B cell (primary cell): ENCODE results near the gene RNPC3. TPM values are rescaled to one million over a fixed set of nuclear protein-coding genes. Genes with fewer than 3 reads are reported as not detected.
A peak's percentile ranks its signal among the peaks of the same experiment; 100 is the strongest.

ENCODE experiments used
- ATAC-seq: fragments of 200-7000 bp; cut with Tn5 transposase; one replicate; pipeline ENCODE4 v1.10.0; 2021; ENCODE audit warnings: low read depth, mild to moderate bottlenecking, moderate number of reproducible peaks, moderate library complexity
- CTCF ChIA-PET: fragments of 350-600 bp; sonication (Branson Sonifier 250); formaldehyde crosslinking; loops from one replicate; lab custom pipeline; 2021; ENCODE audit warnings: antibody characterized with exemption, inconsistent platforms; lab: Charles Lee
- POLR2A ChIA-PET: fragments of 350-600 bp; sonication (Branson Sonifier 250); formaldehyde crosslinking; loops from one replicate; lab custom pipeline; 2021; ENCODE audit warnings: antibody characterized with exemption; lab: Charles Lee
- DNase-seq: peaks from one replicate; pipeline ENCODE4 v3.0.0; 2013
- H2AFZ ChIP-seq: 2 replicates; pipeline ENCODE4 v1.6.1; 2012; ENCODE audit warnings: mild to moderate bottlenecking, low read depth, low read length; ENCODE audit not compliant: insufficient read depth, poor library complexity, severe bottlenecking
- H3K27ac ChIP-seq, 2 donors: 1 replicate in 1 of 2; 2 replicates in 1 of 2; pipeline ENCODE4 v1.5.1; 2012 to 2013; ENCODE audit warnings: low read length in 2 of 2, mild to moderate bottlenecking in 2 of 2, moderate library complexity in 1 of 2
- H3K27me3 ChIP-seq, 4 experiments: fragments of 200-600 bp in 1 of 4; sonication (generic) in 1 of 4; replicated peaks in 1 of 4; 1 replicate in 2 of 4; 2 replicates in 2 of 4; pipeline versions ENCODE4 v1.6.1 to v1.7.0; 2013 to 2016; ENCODE audit warnings: low read length in 3 of 4, mild to moderate bottlenecking in 2 of 4, mixed read lengths in 1 of 4, moderate library complexity in 1 of 4; ENCODE audit not compliant: insufficient read depth in 4 of 4, control insufficient read depth in 3 of 4; ENCODE audit errors: control extremely low read depth in 1 of 4
- H3K36me3 ChIP-seq, 2 experiments: replicated peaks in 1 of 2; 1 replicate in 1 of 2; 2 replicates in 1 of 2; pipeline versions ENCODE4 v1.6.1 to v1.7.1; 2013; ENCODE audit warnings: low read length in 1 of 2; ENCODE audit not compliant: insufficient read depth in 2 of 2, control insufficient read depth in 1 of 2; ENCODE audit errors: control extremely low read depth in 1 of 2, extremely low read depth in 1 of 2
- H3K4me1 ChIP-seq, 2 donors: fragments of 200-600 bp in 1 of 2; sonication (generic) in 1 of 2; 1 replicate in 1 of 2; 2 replicates in 1 of 2; pipeline versions ENCODE4 v1.5.1 to v1.6.1; 2013 to 2017; ENCODE audit warnings: low read length in 2 of 2; ENCODE audit not compliant: control insufficient read depth in 2 of 2, insufficient read depth in 2 of 2
- H3K4me2 ChIP-seq: replicated peaks from 2 replicates; pipeline ENCODE3; 2012; ENCODE audit warnings: mild to moderate bottlenecking, low read depth, low read length; ENCODE audit not compliant: poor library complexity, severe bottlenecking
- H3K4me3 ChIP-seq, 5 experiments: fragments of 200-600 bp in 1 of 5; sonication (generic) in 1 of 5; 1 replicate in 3 of 5; 2 replicates in 2 of 5; pipeline versions ENCODE4 v1.5.1 to v1.7.0; 2011 to 2016; ENCODE audit warnings: low read length in 4 of 5, mild to moderate bottlenecking in 4 of 5, low read depth in 2 of 5, control low read depth in 1 of 5, moderate library complexity in 1 of 5; ENCODE audit not compliant: insufficient read depth in 1 of 5; ENCODE audit errors: control extremely low read depth in 1 of 5, extremely low read depth in 1 of 5
- H3K79me2 ChIP-seq: fragments of 200-600 bp; sonication (generic); one replicate; pipeline ENCODE4 v1.6.0; 2016; ENCODE audit warnings: low read length; ENCODE audit not compliant: control insufficient read depth, insufficient read depth
- H3K9ac ChIP-seq: fragments of 200-600 bp; sonication (generic); 2 replicates; pipeline ENCODE4 v1.6.1; 2017; ENCODE audit warnings: mild to moderate bottlenecking, low read length, moderate library complexity
- H3K9me3 ChIP-seq, 3 donors: one replicate each; pipeline versions ENCODE4 v1.6.1 to v1.7.1; 2013; ENCODE audit warnings: low read length in 2 of 3; ENCODE audit not compliant: control insufficient read depth in 2 of 3, insufficient read depth in 1 of 3; ENCODE audit errors: control extremely low read depth in 1 of 3
- H4K20me1 ChIP-seq: 2 replicates; pipeline ENCODE4 v1.6.0; 2012; ENCODE audit warnings: mild to moderate bottlenecking, low read length; ENCODE audit not compliant: insufficient read depth, control insufficient read depth, poor library complexity, severe bottlenecking
- H3K27ac Mint-ChIP-seq: one replicate; pipeline ENCODE4 v1.8.0; 2021; ENCODE audit warnings: mixed read lengths
- H3K27me3 Mint-ChIP-seq: one replicate; pipeline ENCODE4 v1.8.0; 2021; ENCODE audit warnings: mixed read lengths
- H3K4me1 Mint-ChIP-seq: one replicate; pipeline ENCODE4 v1.8.0; 2021; ENCODE audit warnings: mixed read lengths
- H3K4me3 Mint-ChIP-seq: one replicate; pipeline ENCODE4 v1.8.0; 2021; ENCODE audit warnings: mixed read lengths
- H3K9me3 Mint-ChIP-seq: one replicate; pipeline ENCODE4 v1.8.0; 2022; ENCODE audit warnings: mixed read lengths; ENCODE audit not compliant: insufficient read depth
- EZH2 ChIP-seq: IDR thresholded peaks from 2 replicates; pipeline ENCODE4 v1.6.1; 2012; ENCODE audit warnings: borderline replicate concordance, low read depth, mild to moderate bottlenecking, moderate library complexity, low read length; ENCODE audit not compliant: insufficient read depth, poor library complexity, severe bottlenecking
- WGBS: methylation state at CpG from one replicate; pipeline ENCODE4 v1.1.5; 2013; ENCODE audit warnings: missing lambda C conversion rate; ENCODE audit not compliant: insufficient coverage; 5-methylcytosine and 5-hydroxymethylcytosine counted together
- intact Hi-C: fragments of 100-400 bp; cut with micrococcal nuclease; formaldehyde crosslinking; loops from one replicate; pipeline ENCODE4 v1.10.0; 2022
- polyA plus RNA-seq: library from polyadenylated mRNA; depleted of rRNA; stranded (reverse); fragments of >200 nt; gene quantifications from 2 replicates; pipeline ENCODE4 v1.2.3, GENCODE V29; 2012
- total RNA-seq, 2 donors: library from RNA; stranded (reverse); fragments of 120-200 nt in 1 of 2; gene quantifications; 1 replicate in 1 of 2; 2 replicates in 1 of 2; pipeline versions ENCODE4 v1.2.3 to v1.2.4, GENCODE V29; 2013 to 2022
- TF ChIP-seq, protein P1 (sequence below): fragments of 200-600 bp; IDR thresholded peaks from one replicate; pipeline ENCODE4 v1.8.0; 2022; ENCODE audit warnings: antibody characterized with exemption, mild to moderate bottlenecking

Gene RNPC3
- total and polyA plus RNA-seq, 2 donors (not counting 1 experiment from before 2014, with no cell fraction given) = 32.0 to 83.6 TPM

- ChIA-PET CTCF (interaction anchor here (0.9 to 1.4 kb wide), 2 partner anchors 8 to 9 kb away, joined by 3 to 4 read pairs; partner anchors contain the start of gene RNPC3), POLR2A (no interaction called here)
- Histone ChIP-seq H3K79me2 (no peaks in the 10 kb centered on the region), H3K4me1 (no peaks in the 10 kb centered on the region), H3K36me3 (no peaks in the 10 kb centered on the region), H3K9ac (no peak overlapping the region), H3K4me3 (no peak overlapping the region), H3K4me2 (no peak overlapping the region), H2AFZ (no peak overlapping the region), H3K9me3 (no peaks in the 10 kb centered on the region), H4K20me1 (no peaks in the 10 kb centered on the region), H3K27ac (no peak overlapping the region), H3K27me3 (no peaks in the 10 kb centered on the region)
- no peak for ATAC-seq
- no peak overlapping the region for H3K27ac Mint-ChIP-seq
- no peaks in the 10 kb centered on the region for H3K9me3 Mint-ChIP-seq
- no peak for TF ChIP-seq EZH2
- TF ChIP-seq, protein P1, sequence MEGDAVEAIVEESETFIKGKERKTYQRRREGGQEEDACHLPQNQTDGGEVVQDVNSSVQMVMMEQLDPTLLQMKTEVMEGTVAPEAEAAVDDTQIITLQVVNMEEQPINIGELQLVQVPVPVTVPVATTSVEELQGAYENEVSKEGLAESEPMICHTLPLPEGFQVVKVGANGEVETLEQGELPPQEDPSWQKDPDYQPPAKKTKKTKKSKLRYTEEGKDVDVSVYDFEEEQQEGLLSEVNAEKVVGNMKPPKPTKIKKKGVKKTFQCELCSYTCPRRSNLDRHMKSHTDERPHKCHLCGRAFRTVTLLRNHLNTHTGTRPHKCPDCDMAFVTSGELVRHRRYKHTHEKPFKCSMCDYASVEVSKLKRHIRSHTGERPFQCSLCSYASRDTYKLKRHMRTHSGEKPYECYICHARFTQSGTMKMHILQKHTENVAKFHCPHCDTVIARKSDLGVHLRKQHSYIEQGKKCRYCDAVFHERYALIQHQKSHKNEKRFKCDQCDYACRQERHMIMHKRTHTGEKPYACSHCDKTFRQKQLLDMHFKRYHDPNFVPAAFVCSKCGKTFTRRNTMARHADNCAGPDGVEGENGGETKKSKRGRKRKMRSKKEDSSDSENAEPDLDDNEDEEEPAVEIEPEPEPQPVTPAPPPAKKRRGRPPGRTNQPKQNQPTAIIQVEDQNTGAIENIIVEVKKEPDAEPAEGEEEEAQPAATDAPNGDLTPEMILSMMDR = no peak
- intact Hi-C loops = no loop called here
- H3K4me1 Mint-ChIP-seq = peaks cover 8% of the 10 kb centered on the region
- H3K27me3 Mint-ChIP-seq = no peaks in the 10 kb centered on the region
- DNase-seq = no peak
- no peak overlapping the region for H3K4me3 Mint-ChIP-seq
These were observed 8.8 kb upstream of the RNPC3 start for GRCh38 chr1:103516693-103517092.

- Mint-ChIP-seq H3K27ac (peak overlapping the region; percentile 1), H3K4me1 (peaks cover 8% of the 10 kb centered on the region), H3K4me3 (peak overlapping the region; percentile 55), H3K9me3 (no peaks in the 10 kb centered on the region), H3K27me3 (no peaks in the 10 kb centered on the region)
- TF ChIP-seq, protein P1 = no peak
- no peak for TF ChIP-seq EZH2
- ATAC-seq = no peak
- Histone ChIP-seq H3K9me3 (no peaks in the 10 kb centered on the region), H3K36me3 (no peaks in the 10 kb centered on the region), H3K27ac (peak overlapping the region in 1 of 2 donors; percentile 32), H3K9ac (no peak overlapping the region), H4K20me1 (no peaks in the 10 kb centered on the region), H3K27me3 (no peaks in the 10 kb centered on the region), H3K4me3 (no peak overlapping the region), H3K79me2 (no peaks in the 10 kb centered on the region), H2AFZ (no peak overlapping the region), H3K4me1 (no peaks in the 10 kb centered on the region), H3K4me2 (no peak overlapping the region)
- CTCF ChIA-PET = interaction anchor here (0.9 to 1.4 kb wide), 2 partner anchors 8 to 9 kb away, joined by 3 to 4 read pairs; partner anchors contain the start of gene RNPC3
- no peak for DNase-seq
- POLR2A ChIA-PET = no interaction called here
- intact Hi-C loops = no loop called here
- WGBS = no CpG with 5 or more reads among the region's 2 CpGs
These were observed 8.0 kb upstream of the RNPC3 start for GRCh38 chr1:103517380-103518047.
